ENCODE measurements around the gene FCHSD2.

The FCHSD2 gene

GRCh38 chr11:72890881-72891280 lies 251.2 kb downstream of the FCHSD2 start:
- DNase-seq (ENCODE audit: low read depth): no peak
- H3K4me3 ChIP-seq (ENCODE audit: low read depth, low read length): no peak overlapping the region
- no peak for TF ChIP-seq CTCF (IDR thresholded peaks at IDR 0.05; ENCODE audit: control insufficient read depth, extremely low read depth, insufficient read depth)

GRCh38 chr11:72886619-72887018 lies 255.5 kb downstream of the FCHSD2 start:
- DNase-seq (ENCODE audit: low read depth): no peak
- no peak for TF ChIP-seq CTCF (IDR thresholded peaks at IDR 0.05; ENCODE audit: control insufficient read depth, extremely low read depth, insufficient read depth)
- no peak overlapping the region for H3K4me3 ChIP-seq (ENCODE audit: low read depth, low read length)

GRCh38 chr11:72885749-72886609 lies 256.1 kb downstream of the FCHSD2 start:
- H3K4me3 ChIP-seq (ENCODE audit: low read depth, low read length): no peak overlapping the region
- TF ChIP-seq CTCF (IDR thresholded peaks at IDR 0.05; ENCODE audit: control insufficient read depth, extremely low read depth, insufficient read depth): no peak
- DNase-seq (ENCODE audit: low read depth): no peak

- no peak for TF ChIP-seq CTCF (IDR thresholded peaks at IDR 0.05; ENCODE audit: control insufficient read depth, extremely low read depth, insufficient read depth)
- no peak overlapping the region for H3K4me3 ChIP-seq (ENCODE audit: low read depth, low read length)
- DNase-seq (ENCODE audit: low read depth): no peak
These were observed 266.0 kb downstream of the FCHSD2 start for GRCh38 chr11:72876147-72876546.

GRCh38 chr11:72875736-72876135 lies 266.4 kb downstream of the FCHSD2 start:
- no peak for TF ChIP-seq CTCF (IDR thresholded peaks at IDR 0.05; ENCODE audit: control insufficient read depth, extremely low read depth, insufficient read depth)
- no peak for DNase-seq (ENCODE audit: low read depth)
- no peak overlapping the region for H3K4me3 ChIP-seq (ENCODE audit: low read depth, low read length)

GRCh38 chr11:72872012-72872411 lies 270.1 kb downstream of the FCHSD2 start:
- no peak overlapping the region for H3K4me3 ChIP-seq (ENCODE audit: low read depth, low read length)
- no peak for TF ChIP-seq CTCF (IDR thresholded peaks at IDR 0.05; ENCODE audit: control insufficient read depth, extremely low read depth, insufficient read depth)
- DNase-seq (ENCODE audit: low read depth): no peak

GRCh38 chr11:72871119-72871518 lies 271.0 kb downstream of the FCHSD2 start:
- H3K4me3 ChIP-seq (ENCODE audit: low read depth, low read length): no peak overlapping the region
- no peak for TF ChIP-seq CTCF (IDR thresholded peaks at IDR 0.05; ENCODE audit: control insufficient read depth, extremely low read depth, insufficient read depth)
- DNase-seq (ENCODE audit: low read depth): no peak

Measured in LNCaP clone FGC (cell line).